Astrocyte of the cerebellum (primary cell): ENCODE data around the gene MIGA1.

Experiments used
- DNase-seq: peaks from one replicate; pipeline ENCODE4 v3.0.0-alpha.2; 2011; ENCODE audit warnings: low read depth
- H3K4me3 ChIP-seq: 2 replicates; pipeline ENCODE4 v1.5.1; 2011; ENCODE audit warnings: mild to moderate bottlenecking, low read depth, low read length, moderate library complexity
- in situ Hi-C: cut with HindIII; loops from 2 replicates; pipeline ENCODE4 v1.10.0; 2017; ENCODE audit warnings: low sequenced_read_pairs
- TF ChIP-seq, protein P1 (sequence below): IDR thresholded peaks from 2 replicates; pipeline ENCODE4 v1.5.1; 2012; ENCODE audit warnings: low read length, low read depth, moderate library complexity, mild to moderate bottlenecking; ENCODE audit errors: missing control alignments

Gene MIGA1

DNA sequence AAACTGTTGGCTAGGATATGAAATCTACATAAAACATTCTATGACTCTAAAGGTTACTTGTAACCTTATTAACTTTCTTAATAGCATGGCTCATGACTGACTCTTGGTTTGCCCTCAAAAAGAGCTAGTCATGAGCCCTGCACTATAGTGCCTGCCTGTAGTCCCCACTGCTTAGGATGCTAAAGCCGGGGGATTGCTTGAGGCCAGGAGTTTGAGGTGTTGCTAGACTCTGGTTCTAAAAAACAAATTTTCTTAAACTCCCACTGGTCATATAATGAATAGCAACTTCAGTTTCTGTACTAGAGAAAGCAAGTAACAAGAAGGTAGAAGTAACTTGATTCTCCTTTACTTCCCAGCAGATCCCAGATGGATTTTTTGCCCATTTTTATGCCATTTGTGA is 93.2 kb downstream of the MIGA1 start:
- in situ Hi-C loops, result no loop called here
- DNase-seq, result no peak
- H3K4me3 ChIP-seq, result no peak overlapping the region
- TF ChIP-seq, protein P1, sequence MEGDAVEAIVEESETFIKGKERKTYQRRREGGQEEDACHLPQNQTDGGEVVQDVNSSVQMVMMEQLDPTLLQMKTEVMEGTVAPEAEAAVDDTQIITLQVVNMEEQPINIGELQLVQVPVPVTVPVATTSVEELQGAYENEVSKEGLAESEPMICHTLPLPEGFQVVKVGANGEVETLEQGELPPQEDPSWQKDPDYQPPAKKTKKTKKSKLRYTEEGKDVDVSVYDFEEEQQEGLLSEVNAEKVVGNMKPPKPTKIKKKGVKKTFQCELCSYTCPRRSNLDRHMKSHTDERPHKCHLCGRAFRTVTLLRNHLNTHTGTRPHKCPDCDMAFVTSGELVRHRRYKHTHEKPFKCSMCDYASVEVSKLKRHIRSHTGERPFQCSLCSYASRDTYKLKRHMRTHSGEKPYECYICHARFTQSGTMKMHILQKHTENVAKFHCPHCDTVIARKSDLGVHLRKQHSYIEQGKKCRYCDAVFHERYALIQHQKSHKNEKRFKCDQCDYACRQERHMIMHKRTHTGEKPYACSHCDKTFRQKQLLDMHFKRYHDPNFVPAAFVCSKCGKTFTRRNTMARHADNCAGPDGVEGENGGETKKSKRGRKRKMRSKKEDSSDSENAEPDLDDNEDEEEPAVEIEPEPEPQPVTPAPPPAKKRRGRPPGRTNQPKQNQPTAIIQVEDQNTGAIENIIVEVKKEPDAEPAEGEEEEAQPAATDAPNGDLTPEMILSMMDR, result no peak

DNA sequence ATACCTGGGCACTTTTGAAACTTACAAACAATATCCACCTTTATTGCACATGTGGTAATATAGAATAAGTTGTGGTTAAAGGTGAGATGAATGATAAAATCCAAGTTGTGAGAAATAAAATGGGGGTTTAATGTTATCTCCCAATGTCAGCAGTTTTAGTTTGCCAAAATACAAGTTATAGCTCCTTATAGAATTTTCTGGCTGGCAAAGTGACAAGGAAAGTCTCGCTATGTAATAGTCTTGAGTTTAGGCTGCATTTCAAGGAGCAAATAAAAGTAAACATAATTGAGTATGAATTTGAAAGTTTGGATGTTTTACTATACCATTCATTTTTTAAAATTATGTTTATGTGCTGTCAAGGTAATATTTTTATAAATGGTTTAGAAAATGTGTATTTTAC is 94.0 kb downstream of the MIGA1 start:
- TF ChIP-seq, protein P1, result no peak
- in situ Hi-C loops, result no loop called here
- no peak for DNase-seq
- no peak overlapping the region for H3K4me3 ChIP-seq

DNA sequence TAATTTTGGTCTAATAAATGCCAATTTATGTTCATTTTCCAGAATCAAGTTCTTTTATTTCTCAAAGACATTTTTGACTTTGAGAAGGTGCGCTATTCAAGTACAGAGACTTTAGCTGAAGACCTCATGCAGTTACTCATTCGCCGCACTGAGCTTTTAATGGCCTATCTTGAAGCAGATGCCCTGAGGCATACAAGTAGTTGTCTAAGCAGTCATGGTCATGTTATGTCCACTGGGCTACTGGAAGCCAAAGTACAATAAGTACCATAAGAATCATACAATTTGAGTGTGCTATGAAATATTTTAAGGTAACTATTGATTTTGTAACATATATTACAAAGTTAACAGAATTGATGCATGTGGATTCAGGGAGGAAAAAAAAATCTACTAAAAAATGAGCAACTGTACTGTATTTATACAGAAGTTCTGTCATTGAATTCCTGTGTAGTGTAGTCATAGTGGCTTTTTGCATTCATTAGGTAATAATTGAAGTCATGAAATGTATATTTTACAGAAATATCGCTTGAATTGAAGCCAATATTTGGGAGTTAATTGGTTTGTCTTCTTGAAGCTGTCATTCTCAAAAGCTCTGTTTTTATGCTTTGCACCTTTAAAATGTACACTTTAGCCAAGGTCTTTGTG is 95.5 kb downstream of the MIGA1 start:
- in situ Hi-C loops, result no loop called here
- DNase-seq, result no peak
- TF ChIP-seq, protein P1, result no peak
- H3K4me3 ChIP-seq, result no peak overlapping the region

DNA sequence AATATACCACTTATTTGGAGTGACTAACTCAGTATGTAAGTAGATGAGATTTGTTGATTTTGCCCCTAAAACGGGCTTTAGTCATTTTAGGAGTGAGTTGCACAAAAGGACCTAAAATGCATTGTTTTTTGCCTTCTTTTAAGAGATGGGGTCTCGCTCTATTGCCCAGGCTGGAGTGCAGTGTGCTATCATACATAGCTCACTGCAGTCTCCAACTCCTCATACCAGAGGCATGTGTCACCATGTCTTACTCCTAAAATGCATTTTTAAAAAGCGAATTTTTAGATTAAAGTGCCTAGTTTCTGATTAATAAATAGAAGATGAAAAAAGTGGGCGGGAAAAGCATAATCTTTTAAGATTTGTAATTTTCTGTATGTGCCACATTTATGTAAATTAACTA is 97.4 kb downstream of the MIGA1 start:
- no peak for DNase-seq
- TF ChIP-seq, protein P1, result no peak
- in situ Hi-C loops, result no loop called here
- H3K4me3 ChIP-seq, result no peak overlapping the region

DNA sequence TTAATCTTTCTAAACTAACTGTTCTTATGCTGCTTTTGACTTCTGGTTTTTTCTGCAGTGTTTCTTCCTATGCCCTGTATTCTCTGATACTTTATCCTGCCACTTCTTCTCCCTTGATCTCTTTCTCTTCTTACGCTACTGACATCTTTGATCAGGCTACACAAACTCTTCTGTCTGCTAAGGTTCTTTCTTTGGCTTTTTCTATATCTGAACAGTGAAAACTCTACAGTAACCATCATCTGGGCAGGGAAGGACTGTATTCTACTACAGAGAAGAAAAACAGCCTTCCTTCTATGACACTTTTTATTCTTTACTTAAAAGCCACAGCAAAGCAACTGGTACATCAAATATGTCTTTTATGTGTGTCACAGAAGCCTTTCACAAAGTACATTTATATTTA is 101.6 kb downstream of the MIGA1 start:
- in situ Hi-C loops, result no loop called here
- TF ChIP-seq, protein P1, result no peak
- no peak overlapping the region for H3K4me3 ChIP-seq
- DNase-seq, result no peak

DNA sequence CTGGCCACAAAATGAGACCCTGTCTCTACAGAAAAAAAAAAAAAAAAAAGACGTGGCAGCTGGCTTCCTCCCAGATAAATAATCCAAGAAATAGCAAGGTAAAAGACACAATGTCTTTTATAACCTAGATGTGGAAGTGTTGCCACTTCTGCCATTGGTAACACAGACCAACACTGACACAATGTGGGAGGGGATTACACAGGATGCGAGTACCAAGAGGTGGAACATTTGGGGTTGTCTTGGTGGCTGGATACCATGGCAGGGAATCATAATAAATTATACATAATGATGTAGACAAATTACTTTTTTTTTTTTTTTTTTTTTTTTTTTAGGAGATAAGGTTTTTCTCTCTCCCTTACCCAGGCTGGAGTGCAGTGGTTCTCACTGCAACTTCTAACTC is 103.0 kb downstream of the MIGA1 start:
- no peak overlapping the region for H3K4me3 ChIP-seq
- in situ Hi-C loops, result no loop called here
- TF ChIP-seq, protein P1, result no peak
- DNase-seq, result no peak
